K562 (cell line): ENCODE results near the gene CC2D2B. TPM values are rescaled to one million over a fixed set of nuclear protein-coding genes. Genes with fewer than 3 reads are reported as not detected.

Source experiments
- CTBP1 ChIP-seq: fragments of 450-650 bp; IDR thresholded peaks from 2 replicates; pipeline ENCODE4 v1.6.1; 2016; ENCODE audit warnings: borderline replicate concordance
- FIP1L1 ChIP-seq: fragments of 200-400 bp; formaldehyde crosslinking; IDR thresholded peaks from 2 replicates; pipeline ENCODE4 v1.6.1; 2018; ENCODE audit warnings: mild to moderate bottlenecking, low read depth, low read length; ENCODE audit not compliant: poor library complexity, severe bottlenecking
- GATAD2B ChIP-seq: fragments of 450-650 bp; IDR thresholded peaks from 2 replicates; pipeline ENCODE4 v1.6.1; 2017; ENCODE audit warnings: mild to moderate bottlenecking, borderline replicate concordance
- MAFK ChIP-seq: IDR thresholded peaks from 2 replicates; pipeline ENCODE4 v1.6.1; 2011; ENCODE audit warnings: low read length, improper control_type of control experiment
- MAZ ChIP-seq, 2 experiments: fragments of 450-650 bp in 1 of 2; sonication (generic) in 1 of 2; formaldehyde crosslinking; IDR thresholded peaks in 1 of 2; conservative IDR thresholded peaks in 1 of 2; 2 replicates each; pipeline versions ENCODE4 v1.4.0 to v1.5.0; 2020; ENCODE audit warnings: mild to moderate bottlenecking in 1 of 2, missing genetic modification reagents in 1 of 2
- MTA3 ChIP-seq: fragments of 450-650 bp; formaldehyde crosslinking; IDR thresholded peaks from 2 replicates; pipeline ENCODE4 v1.6.1; 2017; ENCODE audit warnings: mild to moderate bottlenecking, borderline replicate concordance
- NFRKB ChIP-seq: fragments of 450-650 bp; IDR thresholded peaks from 2 replicates; pipeline ENCODE4 v1.6.1; 2016; ENCODE audit warnings: low read depth
- RB1 ChIP-seq: fragments of 450-650 bp; IDR thresholded peaks from 2 replicates; pipeline ENCODE4 v1.6.1; 2017; ENCODE audit warnings: low read depth, mild to moderate bottlenecking
- RBM25 ChIP-seq: fragments of 200-400 bp; formaldehyde crosslinking; IDR thresholded peaks from 2 replicates; pipeline ENCODE4 v1.6.1; 2018; ENCODE audit warnings: low read length, low read depth, moderate library complexity; ENCODE audit not compliant: severe bottlenecking
- SIX5 ChIP-seq, 2 experiments: IDR thresholded peaks; 2 replicates each; pipeline ENCODE4 v1.6.1; 2011; ENCODE audit warnings: low read length in 2 of 2, borderline replicate concordance in 1 of 2, low read depth in 1 of 2, mild to moderate bottlenecking in 1 of 2, moderate library complexity in 1 of 2; ENCODE audit not compliant: insufficient read depth in 1 of 2
- TRIM25 ChIP-seq: fragments of 450-650 bp; IDR thresholded peaks from 2 replicates; pipeline ENCODE4 v1.7.0; 2016; ENCODE audit warnings: borderline replicate concordance
- YY1 ChIP-seq, 3 experiments: IDR thresholded peaks; 2 replicates each; pipeline ENCODE4 v1.6.1; 2011; ENCODE audit warnings: low read length in 2 of 3, mild to moderate bottlenecking in 2 of 3, moderate library complexity in 2 of 3, borderline replicate concordance in 1 of 3, control low read depth in 1 of 3, low read depth in 1 of 3; ENCODE audit not compliant: insufficient read depth in 3 of 3, insufficient replicate concordance in 2 of 3, control insufficient read depth in 1 of 3, insufficient read length in 1 of 3; ENCODE audit errors: extremely low read depth in 1 of 3
- ZEB2 ChIP-seq: fragments of 450-650 bp; IDR thresholded peaks from 2 replicates; pipeline ENCODE4 v1.6.1; 2016
- ZFX ChIP-seq: sonication (generic); formaldehyde crosslinking; IDR thresholded peaks from 2 replicates; pipeline ENCODE4 v1.8.0; 2022; ENCODE audit warnings: mild to moderate bottlenecking, missing genetic modification reagents, moderate library complexity
- polyA plus RNA-seq, 8 experiments: library from polyadenylated mRNA; depleted of rRNA in 4 of 8; stranded (reverse) in 5 of 8; unstranded in 3 of 8; fragments of >200 nt; fragmentation: Nextera tagmentation in 2 of 8; fragmentation: Illumina TruSeq in 1 of 8; extraction: Ambion mirVana in 2 of 8; extraction: Trizol in 1 of 8; gene quantifications; 2 replicates each; pipeline versions ENCODE4 v1.2.1 to v1.2.3, GENCODE V29; 2011 to 2014; ENCODE audit warnings: inconsistent platforms in 1 of 8, missing spikeins in 1 of 8
- total RNA-seq, 7 experiments: library from RNA; depleted of rRNA in 6 of 7; stranded (reverse); fragments of >200 nt in 6 of 7; fragmentation: Illumina TruSeq in 2 of 7; extraction: Trizol in 2 of 7; gene quantifications; 2 replicates each; pipeline versions ENCODE4 v1.2.1 to v1.2.3, GENCODE V29; 2011 to 2021; ENCODE audit warnings: low replicate concordance in 1 of 7
- TF ChIP-seq, protein P1 (sequence below): sonication (generic); formaldehyde crosslinking; IDR thresholded peaks from 2 replicates; pipeline ENCODE4 v1.9.0; 2022; ENCODE audit warnings: mild to moderate bottlenecking, missing genetic modification reagents
- TF ChIP-seq, protein P2 (sequence below): fragments of 250-450 bp; sonication (Bioruptor Pico); IDR thresholded peaks from 2 replicates; pipeline ENCODE4 v1.8.0; 2021; ENCODE audit warnings: moderate library complexity, mild to moderate bottlenecking, inconsistent platforms
- TF ChIP-seq, protein P3 (sequence below): sonication (generic); formaldehyde crosslinking; IDR thresholded peaks from 2 replicates; pipeline ENCODE4 v1.8.0; 2022; ENCODE audit warnings: missing genetic modification reagents, mild to moderate bottlenecking, moderate library complexity, borderline replicate concordance
- TF ChIP-seq, protein P4 (sequence below): fragments of 450-650 bp; IDR thresholded peaks from 2 replicates; pipeline ENCODE4 v1.6.1; 2018; ENCODE audit warnings: mild to moderate bottlenecking, low read depth; ENCODE audit not compliant: partially characterized antibody
- TF ChIP-seq, protein P5 (sequence below): fragments of 450-650 bp; IDR thresholded peaks from 2 replicates; pipeline ENCODE4 v1.6.1; 2017; ENCODE audit warnings: mild to moderate bottlenecking, moderate library complexity

The CC2D2B gene
- total and polyA plus RNA-seq, 9 of the 15 experiments (the other 6 are each of a cell fraction or from before 2014, with no cell fraction given), result 0.10 to 0.34 (median 0.20) TPM; not detected in 5

GRCh38 chr10:95907456-95908253 lies at the start of gene CC2D2B (continued):
- TF ChIP-seq, protein P1, sequence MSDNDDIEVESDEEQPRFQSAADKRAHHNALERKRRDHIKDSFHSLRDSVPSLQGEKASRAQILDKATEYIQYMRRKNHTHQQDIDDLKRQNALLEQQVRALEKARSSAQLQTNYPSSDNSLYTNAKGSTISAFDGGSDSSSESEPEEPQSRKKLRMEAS, result peak; percentile 92
- TF ChIP-seq, protein P2, sequence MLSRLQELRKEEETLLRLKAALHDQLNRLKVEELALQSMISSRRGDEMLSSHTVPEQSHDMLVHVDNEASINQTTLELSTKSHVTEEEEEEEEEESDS (CRISPR knock-in tag), result no peak
- TF ChIP-seq MTA3 (peak; percentile 31; the same call in 1 of the 2 replicates), GATAD2B (no peak), YY1 (IDR thresholded peaks at IDR 0.05; ENCODE audit: borderline replicate concordance in 1 of 3, control insufficient read depth in 1 of 3, extremely low read depth in 1 of 3, insufficient read depth in 3 of 3, insufficient read length in 1 of 3, insufficient replicate concordance in 2 of 3, low read depth in 1 of 3, low read length in 2 of 3) (peak in 2 of 3 experiments; percentile 31 to 32), ZEB2 (no peak), MAFK (no peak), CTBP1 (peak; percentile 59), SIX5 (IDR thresholded peaks at IDR 0.05; ENCODE audit: borderline replicate concordance in 1 of 2, insufficient read depth in 1 of 2, low read depth in 1 of 2, low read length in 2 of 2) (peak; percentile 58 to 66; a peak in 3 of 4 replicates), FIP1L1 (peak; percentile 43), ZFX (CRISPR knock-in tag) (peak; percentile 33), TRIM25 (no peak), RBM25 (no peak), NFRKB (no peak), RB1 (peak; percentile 41; the same call in 1 of the 2 replicates), MAZ (CRISPR knock-in tag; conservative IDR thresholded peaks at IDR 0.05 in 1 of 2, IDR thresholded peaks at IDR 0.05 in 1 of 2) (peak in 1 of 2 experiments; percentile 28; a peak in 2 of 4 replicates)
- TF ChIP-seq, protein P3, sequence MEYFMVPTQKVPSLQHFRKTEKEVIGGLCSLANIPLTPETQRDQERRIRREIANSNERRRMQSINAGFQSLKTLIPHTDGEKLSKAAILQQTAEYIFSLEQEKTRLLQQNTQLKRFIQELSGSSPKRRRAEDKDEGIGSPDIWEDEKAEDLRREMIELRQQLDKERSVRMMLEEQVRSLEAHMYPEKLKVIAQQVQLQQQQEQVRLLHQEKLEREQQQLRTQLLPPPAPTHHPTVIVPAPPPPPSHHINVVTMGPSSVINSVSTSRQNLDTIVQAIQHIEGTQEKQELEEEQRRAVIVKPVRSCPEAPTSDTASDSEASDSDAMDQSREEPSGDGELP (CRISPR knock-in tag), result peak; percentile 39; the same call in 1 of the 2 replicates
- TF ChIP-seq, protein P4, sequence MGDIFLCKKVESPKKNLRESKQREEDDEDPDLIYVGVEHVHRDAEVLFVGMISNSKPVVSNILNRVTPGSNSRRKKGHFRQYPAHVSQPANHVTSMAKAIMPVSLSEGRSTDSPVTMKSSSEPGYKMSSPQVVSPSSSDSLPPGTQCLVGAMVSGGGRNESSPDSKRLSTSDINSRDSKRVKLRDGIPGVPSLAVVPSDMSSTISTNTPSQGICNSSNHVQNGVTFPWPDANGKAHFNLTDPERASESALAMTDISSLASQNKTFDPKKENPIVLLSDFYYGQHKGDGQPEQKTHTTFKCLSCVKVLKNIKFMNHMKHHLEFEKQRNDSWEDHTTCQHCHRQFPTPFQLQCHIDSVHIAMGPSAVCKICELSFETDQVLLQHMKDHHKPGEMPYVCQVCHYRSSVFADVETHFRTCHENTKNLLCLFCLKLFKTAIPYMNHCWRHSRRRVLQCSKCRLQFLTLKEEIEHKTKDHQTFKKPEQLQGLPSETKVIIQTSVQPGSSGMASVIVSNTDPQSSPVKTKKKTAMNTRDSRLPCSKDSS, result no peak
- TF ChIP-seq, protein P5, sequence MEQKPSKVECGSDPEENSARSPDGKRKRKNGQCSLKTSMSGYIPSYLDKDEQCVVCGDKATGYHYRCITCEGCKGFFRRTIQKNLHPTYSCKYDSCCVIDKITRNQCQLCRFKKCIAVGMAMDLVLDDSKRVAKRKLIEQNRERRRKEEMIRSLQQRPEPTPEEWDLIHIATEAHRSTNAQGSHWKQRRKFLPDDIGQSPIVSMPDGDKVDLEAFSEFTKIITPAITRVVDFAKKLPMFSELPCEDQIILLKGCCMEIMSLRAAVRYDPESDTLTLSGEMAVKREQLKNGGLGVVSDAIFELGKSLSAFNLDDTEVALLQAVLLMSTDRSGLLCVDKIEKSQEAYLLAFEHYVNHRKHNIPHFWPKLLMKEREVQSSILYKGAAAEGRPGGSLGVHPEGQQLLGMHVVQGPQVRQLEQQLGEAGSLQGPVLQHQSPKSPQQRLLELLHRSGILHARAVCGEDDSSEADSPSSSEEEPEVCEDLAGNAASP, result no peak
